K562 (cell line): ENCODE results near the gene ZNF12. TPM values are rescaled to one million over a fixed set of nuclear protein-coding genes. Genes with fewer than 3 reads are reported as not detected.

ENCODE experiments used
- BCOR ChIP-seq: fragments of 450-650 bp; IDR thresholded peaks from 2 replicates; pipeline ENCODE4 v1.6.1; 2016
- CTBP1 ChIP-seq: fragments of 450-650 bp; IDR thresholded peaks from 2 replicates; pipeline ENCODE4 v1.6.1; 2016; ENCODE audit warnings: borderline replicate concordance
- DDX20 ChIP-seq: fragments of 450-650 bp; IDR thresholded peaks from 2 replicates; pipeline ENCODE4 v1.6.1; 2016; ENCODE audit warnings: missing genetic modification characterization, low read depth, mild to moderate bottlenecking, missing compliant biosample characterization, moderate library complexity
- HDGF ChIP-seq: fragments of 450-650 bp; IDR thresholded peaks from 2 replicates; pipeline ENCODE4 v1.6.1; 2016
- KLF1 ChIP-seq: fragments of 450-650 bp; IDR thresholded peaks from 2 replicates; pipeline ENCODE4 v1.6.1; 2016; ENCODE audit warnings: missing genetic modification characterization, missing compliant biosample characterization
- MAFK ChIP-seq: IDR thresholded peaks from 2 replicates; pipeline ENCODE4 v1.6.1; 2011; ENCODE audit warnings: low read length, improper control_type of control experiment
- MTA2 ChIP-seq: fragments of 450-650 bp; IDR thresholded peaks from 2 replicates; pipeline ENCODE4 v1.6.1; 2016; ENCODE audit warnings: low read depth
- NEUROD1 ChIP-seq: fragments of 150-350 bp; IDR thresholded peaks from 2 replicates; pipeline ENCODE4 v1.6.1; 2014; ENCODE audit warnings: borderline replicate concordance, low read length, low read depth; ENCODE audit not compliant: partially characterized antibody
- PCBP1 ChIP-seq: fragments of 200-400 bp; formaldehyde crosslinking; IDR thresholded peaks from 2 replicates; pipeline ENCODE4 v1.6.1; 2018; ENCODE audit warnings: mild to moderate bottlenecking, low read depth, low read length; ENCODE audit not compliant: poor library complexity, severe bottlenecking
- PURB ChIP-seq: sonication (generic); formaldehyde crosslinking; IDR thresholded peaks from 2 replicates; pipeline ENCODE4 v1.9.0; 2021; ENCODE audit warnings: low read depth, mild to moderate bottlenecking, missing genetic modification reagents
- SMAD4 ChIP-seq: fragments of 250-450 bp; sonication (Bioruptor Pico); conservative IDR thresholded peaks from 2 replicates; pipeline ENCODE4 v1.8.0; 2021; ENCODE audit warnings: inconsistent platforms, mild to moderate bottlenecking, moderate library complexity
- SRSF1 ChIP-seq: fragments of 200-400 bp; formaldehyde crosslinking; IDR thresholded peaks from 2 replicates; pipeline ENCODE4 v1.6.1; 2017; ENCODE audit warnings: mild to moderate bottlenecking, low read depth, low read length, moderate library complexity
- polyA plus RNA-seq, 8 experiments: library from polyadenylated mRNA; depleted of rRNA in 4 of 8; stranded (reverse) in 5 of 8; unstranded in 3 of 8; fragments of >200 nt; fragmentation: Nextera tagmentation in 2 of 8; fragmentation: Illumina TruSeq in 1 of 8; extraction: Ambion mirVana in 2 of 8; extraction: Trizol in 1 of 8; gene quantifications; 2 replicates each; pipeline versions ENCODE4 v1.2.1 to v1.2.3, GENCODE V29; 2011 to 2014; ENCODE audit warnings: inconsistent platforms in 1 of 8, missing spikeins in 1 of 8
- total RNA-seq, 7 experiments: library from RNA; depleted of rRNA in 6 of 7; stranded (reverse); fragments of >200 nt in 6 of 7; fragmentation: Illumina TruSeq in 2 of 7; extraction: Trizol in 2 of 7; gene quantifications; 2 replicates each; pipeline versions ENCODE4 v1.2.1 to v1.2.3, GENCODE V29; 2011 to 2021; ENCODE audit warnings: low replicate concordance in 1 of 7
- TF ChIP-seq, protein P1 (sequence below): fragments of 250-450 bp; sonication (Bioruptor Pico); IDR thresholded peaks from 2 replicates; pipeline ENCODE4 v1.4.0; 2020
- TF ChIP-seq, protein P2 (sequence below): sonication (generic); formaldehyde crosslinking; IDR thresholded peaks from 2 replicates; pipeline ENCODE4 v1.9.0; 2022; ENCODE audit warnings: mild to moderate bottlenecking, missing genetic modification reagents
- TF ChIP-seq, protein P3 (sequence below): fragments of 250-450 bp; sonication (Bioruptor Pico); IDR thresholded peaks from 2 replicates; pipeline ENCODE4 v1.4.0; 2020; ENCODE audit warnings: mild to moderate bottlenecking, moderate library complexity, borderline replicate concordance
- TF ChIP-seq, protein P4 (sequence below): IDR thresholded peaks from 2 replicates; pipeline ENCODE4 v1.6.1; 2014; ENCODE audit warnings: antibody characterized with exemption
- TF ChIP-seq, protein P5 (sequence below): fragments of 450-650 bp; formaldehyde crosslinking; IDR thresholded peaks from 2 replicates; pipeline ENCODE4 v1.4.0; 2020; ENCODE audit warnings: mild to moderate bottlenecking, mixed read lengths
- TF ChIP-seq, protein P6 (sequence below): fragments of 450-650 bp; formaldehyde crosslinking; IDR thresholded peaks from 2 replicates; pipeline ENCODE4 v1.4.0; 2020; ENCODE audit warnings: mild to moderate bottlenecking, moderate library complexity

The ZNF12 gene
- total and polyA plus RNA-seq, 9 of the 15 experiments (the other 6 are each of a cell fraction or from before 2014, with no cell fraction given): 5.8 to 32.3 (median 18.9) TPM

DNA sequence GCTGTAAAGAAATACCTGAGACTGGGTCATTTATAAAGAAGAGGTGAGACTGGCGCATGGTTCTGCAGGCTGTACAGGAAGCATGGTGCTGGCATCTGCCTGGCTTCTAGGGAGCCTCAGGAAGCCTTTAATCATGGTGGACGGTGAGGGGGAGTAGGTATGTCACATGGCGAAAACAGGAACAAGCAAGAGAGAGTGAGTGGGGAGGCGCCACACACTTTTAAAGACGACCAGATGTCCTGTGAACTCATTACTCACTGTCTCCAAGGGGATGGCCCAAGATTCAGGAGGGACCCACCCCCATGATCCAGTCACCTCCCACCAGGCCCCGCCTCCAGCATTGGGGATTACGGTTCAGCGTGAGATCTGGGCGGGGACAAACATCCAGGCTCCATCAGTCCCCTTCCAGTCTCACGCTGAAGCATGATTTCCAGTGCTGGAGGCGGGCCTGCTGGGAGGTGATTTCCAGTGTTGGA, 66.5 kb downstream of the ZNF12 start (continued):
- TF ChIP-seq SRSF1 (no peak), BCOR (no peak), SMAD4 (CRISPR knock-in tag) (peak; percentile 42; the same call in 1 of the 2 replicates), NEUROD1 (no peak), MAFK (no peak), HDGF (no peak), DDX20 (tag) (no peak), PURB (no peak), MTA2 (no peak), CTBP1 (no peak; the same call in 1 of the 2 replicates), PCBP1 (no peak), KLF1 (tag) (no peak)
- TF ChIP-seq, protein P1, sequence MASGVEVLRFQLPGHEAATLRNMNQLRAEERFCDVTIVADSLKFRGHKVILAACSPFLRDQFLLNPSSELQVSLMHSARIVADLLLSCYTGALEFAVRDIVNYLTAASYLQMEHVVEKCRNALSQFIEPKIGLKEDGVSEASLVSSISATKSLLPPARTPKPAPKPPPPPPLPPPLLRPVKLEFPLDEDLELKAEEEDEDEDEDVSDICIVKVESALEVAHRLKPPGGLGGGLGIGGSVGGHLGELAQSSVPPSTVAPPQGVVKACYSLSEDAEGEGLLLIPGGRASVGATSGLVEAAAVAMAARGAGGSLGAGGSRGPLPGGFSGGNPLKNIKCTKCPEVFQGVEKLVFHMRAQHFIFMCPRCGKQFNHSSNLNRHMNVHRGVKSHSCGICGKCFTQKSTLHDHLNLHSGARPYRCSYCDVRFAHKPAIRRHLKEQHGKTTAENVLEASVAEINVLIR (CRISPR knock-in tag): no peak
- TF ChIP-seq, protein P2, sequence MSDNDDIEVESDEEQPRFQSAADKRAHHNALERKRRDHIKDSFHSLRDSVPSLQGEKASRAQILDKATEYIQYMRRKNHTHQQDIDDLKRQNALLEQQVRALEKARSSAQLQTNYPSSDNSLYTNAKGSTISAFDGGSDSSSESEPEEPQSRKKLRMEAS (CRISPR knock-in tag): peak; percentile 89
- TF ChIP-seq, protein P3, sequence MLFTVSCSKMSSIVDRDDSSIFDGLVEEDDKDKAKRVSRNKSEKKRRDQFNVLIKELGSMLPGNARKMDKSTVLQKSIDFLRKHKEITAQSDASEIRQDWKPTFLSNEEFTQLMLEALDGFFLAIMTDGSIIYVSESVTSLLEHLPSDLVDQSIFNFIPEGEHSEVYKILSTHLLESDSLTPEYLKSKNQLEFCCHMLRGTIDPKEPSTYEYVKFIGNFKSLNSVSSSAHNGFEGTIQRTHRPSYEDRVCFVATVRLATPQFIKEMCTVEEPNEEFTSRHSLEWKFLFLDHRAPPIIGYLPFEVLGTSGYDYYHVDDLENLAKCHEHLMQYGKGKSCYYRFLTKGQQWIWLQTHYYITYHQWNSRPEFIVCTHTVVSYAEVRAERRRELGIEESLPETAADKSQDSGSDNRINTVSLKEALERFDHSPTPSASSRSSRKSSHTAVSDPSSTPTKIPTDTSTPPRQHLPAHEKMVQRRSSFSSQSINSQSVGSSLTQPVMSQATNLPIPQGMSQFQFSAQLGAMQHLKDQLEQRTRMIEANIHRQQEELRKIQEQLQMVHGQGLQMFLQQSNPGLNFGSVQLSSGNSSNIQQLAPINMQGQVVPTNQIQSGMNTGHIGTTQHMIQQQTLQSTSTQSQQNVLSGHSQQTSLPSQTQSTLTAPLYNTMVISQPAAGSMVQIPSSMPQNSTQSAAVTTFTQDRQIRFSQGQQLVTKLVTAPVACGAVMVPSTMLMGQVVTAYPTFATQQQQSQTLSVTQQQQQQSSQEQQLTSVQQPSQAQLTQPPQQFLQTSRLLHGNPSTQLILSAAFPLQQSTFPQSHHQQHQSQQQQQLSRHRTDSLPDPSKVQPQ: no peak
- TF ChIP-seq, protein P4, sequence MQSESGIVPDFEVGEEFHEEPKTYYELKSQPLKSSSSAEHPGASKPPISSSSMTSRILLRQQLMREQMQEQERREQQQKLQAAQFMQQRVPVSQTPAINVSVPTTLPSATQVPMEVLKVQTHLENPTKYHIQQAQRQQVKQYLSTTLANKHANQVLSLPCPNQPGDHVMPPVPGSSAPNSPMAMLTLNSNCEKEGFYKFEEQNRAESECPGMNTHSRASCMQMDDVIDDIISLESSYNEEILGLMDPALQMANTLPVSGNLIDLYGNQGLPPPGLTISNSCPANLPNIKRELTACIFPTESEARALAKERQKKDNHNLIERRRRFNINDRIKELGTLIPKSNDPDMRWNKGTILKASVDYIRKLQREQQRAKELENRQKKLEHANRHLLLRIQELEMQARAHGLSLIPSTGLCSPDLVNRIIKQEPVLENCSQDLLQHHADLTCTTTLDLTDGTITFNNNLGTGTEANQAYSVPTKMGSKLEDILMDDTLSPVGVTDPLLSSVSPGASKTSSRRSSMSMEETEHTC: peak; percentile 75
- TF ChIP-seq, protein P5, sequence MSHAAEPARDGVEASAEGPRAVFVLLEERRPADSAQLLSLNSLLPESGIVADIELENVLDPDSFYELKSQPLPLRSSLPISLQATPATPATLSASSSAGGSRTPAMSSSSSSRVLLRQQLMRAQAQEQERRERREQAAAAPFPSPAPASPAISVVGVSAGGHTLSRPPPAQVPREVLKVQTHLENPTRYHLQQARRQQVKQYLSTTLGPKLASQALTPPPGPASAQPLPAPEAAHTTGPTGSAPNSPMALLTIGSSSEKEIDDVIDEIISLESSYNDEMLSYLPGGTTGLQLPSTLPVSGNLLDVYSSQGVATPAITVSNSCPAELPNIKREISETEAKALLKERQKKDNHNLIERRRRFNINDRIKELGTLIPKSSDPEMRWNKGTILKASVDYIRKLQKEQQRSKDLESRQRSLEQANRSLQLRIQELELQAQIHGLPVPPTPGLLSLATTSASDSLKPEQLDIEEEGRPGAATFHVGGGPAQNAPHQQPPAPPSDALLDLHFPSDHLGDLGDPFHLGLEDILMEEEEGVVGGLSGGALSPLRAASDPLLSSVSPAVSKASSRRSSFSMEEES (CRISPR knock-in tag): no peak
- TF ChIP-seq, protein P6, sequence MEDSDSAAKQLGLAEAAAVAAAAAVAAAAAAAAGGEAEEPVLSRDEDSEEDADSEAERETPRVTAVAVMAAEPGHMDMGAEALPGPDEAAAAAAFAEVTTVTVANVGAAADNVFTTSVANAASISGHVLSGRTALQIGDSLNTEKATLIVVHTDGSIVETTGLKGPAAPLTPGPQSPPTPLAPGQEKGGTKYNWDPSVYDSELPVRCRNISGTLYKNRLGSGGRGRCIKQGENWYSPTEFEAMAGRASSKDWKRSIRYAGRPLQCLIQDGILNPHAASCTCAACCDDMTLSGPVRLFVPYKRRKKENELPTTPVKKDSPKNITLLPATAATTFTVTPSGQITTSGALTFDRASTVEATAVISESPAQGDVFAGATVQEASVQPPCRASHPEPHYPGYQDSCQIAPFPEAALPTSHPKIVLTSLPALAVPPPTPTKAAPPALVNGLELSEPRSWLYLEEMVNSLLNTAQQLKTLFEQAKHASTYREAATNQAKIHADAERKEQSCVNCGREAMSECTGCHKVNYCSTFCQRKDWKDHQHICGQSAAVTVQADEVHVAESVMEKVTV (CRISPR knock-in tag): no peak
